ENCODE measurements around the gene INS.

DNA sequence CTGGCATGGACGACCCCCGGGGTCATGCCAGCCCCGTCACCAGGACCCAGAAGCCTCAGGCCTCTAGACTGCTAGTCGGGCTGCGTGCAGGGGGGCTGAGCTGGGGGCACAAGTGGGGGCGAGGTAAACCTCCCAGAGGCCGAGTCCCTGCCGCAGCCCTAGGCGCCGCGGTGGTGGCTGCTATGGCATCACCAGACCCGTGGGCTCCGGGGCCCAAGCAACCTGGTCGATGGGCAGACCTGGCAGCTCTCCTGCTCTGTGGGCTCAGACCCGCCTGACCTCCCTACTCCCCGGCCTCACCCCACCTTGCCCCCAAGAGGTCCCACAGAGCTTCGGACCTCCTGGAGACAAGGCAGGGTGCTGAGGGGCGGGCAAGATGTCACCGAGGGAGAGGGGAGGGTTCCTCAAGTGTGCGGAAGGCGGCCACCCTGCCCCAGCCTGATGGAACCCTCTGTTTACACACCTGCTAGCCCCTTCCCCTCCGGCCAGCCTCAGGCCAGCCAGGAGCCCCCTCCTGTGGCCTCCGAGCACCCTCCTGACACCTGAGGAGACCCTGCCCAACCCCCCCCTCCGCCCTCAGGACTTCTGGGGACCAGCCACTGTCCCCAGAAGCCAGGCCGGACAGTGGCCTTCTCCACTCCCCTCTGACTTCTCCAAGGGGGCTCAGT, 31.2 kb downstream of the INS start:
- TF ChIP-seq, protein P1, sequence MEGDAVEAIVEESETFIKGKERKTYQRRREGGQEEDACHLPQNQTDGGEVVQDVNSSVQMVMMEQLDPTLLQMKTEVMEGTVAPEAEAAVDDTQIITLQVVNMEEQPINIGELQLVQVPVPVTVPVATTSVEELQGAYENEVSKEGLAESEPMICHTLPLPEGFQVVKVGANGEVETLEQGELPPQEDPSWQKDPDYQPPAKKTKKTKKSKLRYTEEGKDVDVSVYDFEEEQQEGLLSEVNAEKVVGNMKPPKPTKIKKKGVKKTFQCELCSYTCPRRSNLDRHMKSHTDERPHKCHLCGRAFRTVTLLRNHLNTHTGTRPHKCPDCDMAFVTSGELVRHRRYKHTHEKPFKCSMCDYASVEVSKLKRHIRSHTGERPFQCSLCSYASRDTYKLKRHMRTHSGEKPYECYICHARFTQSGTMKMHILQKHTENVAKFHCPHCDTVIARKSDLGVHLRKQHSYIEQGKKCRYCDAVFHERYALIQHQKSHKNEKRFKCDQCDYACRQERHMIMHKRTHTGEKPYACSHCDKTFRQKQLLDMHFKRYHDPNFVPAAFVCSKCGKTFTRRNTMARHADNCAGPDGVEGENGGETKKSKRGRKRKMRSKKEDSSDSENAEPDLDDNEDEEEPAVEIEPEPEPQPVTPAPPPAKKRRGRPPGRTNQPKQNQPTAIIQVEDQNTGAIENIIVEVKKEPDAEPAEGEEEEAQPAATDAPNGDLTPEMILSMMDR (IDR thresholded peaks at IDR 0.05): no peak
- TF ChIP-seq POLR2A (IDR thresholded peaks at IDR 0.05): no peak
